AML-193 (cell line): ENCODE measurements around the gene CBARP.

ENCODE experiments used
- DNase-seq, 2 experiments: peaks; one replicate each; lab custom pipeline; 2025; lab: John Stamatoyannopoulos, UW

The CBARP gene

DNA sequence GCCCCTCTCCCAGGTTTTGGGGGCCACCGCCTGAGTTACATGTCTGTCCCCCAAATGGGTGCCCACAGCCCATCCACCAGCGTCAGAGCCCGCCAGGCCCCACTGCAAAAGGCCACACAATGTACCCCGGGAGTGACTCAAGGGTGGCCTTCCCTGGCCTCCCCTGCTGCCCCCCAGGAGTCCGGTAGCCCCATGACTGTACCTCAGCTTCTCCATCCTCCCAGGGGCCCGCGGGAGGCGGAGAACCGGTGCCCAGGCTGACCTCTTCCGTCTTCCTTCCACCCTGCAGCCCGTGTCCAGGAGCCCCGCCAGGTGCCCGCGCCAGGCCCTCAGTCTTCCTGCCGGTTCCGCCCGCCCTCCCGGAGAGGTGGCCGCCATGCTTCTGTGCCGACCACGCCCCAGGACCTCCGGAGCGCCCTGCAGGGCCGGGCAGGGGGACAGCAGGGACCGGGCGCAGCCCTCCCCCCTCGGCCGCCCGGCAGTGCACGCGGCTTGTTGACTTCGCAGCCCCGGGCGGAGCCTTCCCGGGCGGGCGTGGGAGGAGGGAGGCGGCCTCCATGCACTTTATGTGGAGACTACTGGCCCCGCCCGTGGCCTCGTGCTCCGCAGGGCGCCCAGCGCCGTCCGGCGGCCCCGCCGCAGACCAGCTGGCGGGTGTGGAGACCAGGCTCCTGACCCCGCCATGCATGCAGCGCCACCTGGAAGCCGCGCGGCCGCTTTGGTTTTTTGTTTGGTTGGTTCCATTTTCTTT lies 10.3 kb downstream of the CBARP start:
- no peak for DNase-seq

DNA sequence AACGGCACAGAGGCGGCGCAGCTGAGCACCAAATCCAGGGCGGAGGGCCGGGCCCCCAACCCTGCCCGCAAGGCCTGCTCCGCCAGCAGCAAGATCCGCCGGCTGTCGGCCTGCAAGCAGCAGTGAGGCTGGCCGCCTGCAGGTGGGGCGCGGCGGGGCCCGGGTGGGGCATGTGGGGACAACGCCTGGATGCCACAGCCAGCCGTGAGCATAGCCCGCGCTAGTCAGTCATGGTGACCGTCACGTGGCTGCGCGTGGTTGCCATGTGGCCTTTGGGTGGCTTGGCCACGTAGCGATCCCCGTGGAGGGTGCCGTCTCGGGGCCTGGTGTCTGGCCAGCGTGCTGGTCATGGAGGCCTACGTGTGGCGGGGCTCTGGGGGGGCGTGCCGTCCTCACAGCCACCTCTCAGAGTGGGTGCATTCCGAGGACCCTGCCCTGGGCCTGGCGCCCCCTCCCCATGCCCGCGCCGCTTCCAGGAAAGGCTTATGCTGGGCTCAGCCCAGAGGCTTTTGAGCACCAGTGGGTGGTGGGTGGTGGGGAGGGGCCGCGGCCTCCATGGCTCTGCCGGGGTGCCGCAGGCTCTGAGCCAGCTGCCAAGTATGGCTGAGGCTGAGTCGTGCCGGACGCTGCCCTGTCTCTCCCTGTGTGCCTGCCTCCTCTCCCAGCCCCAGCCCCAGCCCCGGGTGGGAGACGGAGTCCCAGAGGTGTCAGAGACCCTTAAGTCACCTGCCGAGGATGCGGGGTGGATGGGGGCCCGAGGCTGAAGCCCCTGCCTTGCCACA lies 11.1 kb downstream of the CBARP start:
- DNase-seq, result no peak

DNA sequence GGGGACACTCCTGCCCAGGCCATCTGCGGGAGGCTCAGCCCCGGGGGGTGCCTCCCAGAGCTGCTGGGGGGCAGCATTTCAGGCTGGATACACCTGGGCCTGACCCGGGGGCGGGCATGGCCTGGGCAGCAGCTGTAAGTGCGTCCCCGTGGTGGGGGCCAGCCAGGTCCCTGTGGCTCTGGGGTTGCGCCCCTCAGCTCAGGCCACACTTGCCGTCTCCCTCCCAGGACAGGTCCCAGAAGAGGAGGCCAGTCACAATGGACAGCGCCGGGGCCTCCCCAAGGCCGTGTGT lies 11.6 kb downstream of the CBARP start:
- no peak for DNase-seq

DNA sequence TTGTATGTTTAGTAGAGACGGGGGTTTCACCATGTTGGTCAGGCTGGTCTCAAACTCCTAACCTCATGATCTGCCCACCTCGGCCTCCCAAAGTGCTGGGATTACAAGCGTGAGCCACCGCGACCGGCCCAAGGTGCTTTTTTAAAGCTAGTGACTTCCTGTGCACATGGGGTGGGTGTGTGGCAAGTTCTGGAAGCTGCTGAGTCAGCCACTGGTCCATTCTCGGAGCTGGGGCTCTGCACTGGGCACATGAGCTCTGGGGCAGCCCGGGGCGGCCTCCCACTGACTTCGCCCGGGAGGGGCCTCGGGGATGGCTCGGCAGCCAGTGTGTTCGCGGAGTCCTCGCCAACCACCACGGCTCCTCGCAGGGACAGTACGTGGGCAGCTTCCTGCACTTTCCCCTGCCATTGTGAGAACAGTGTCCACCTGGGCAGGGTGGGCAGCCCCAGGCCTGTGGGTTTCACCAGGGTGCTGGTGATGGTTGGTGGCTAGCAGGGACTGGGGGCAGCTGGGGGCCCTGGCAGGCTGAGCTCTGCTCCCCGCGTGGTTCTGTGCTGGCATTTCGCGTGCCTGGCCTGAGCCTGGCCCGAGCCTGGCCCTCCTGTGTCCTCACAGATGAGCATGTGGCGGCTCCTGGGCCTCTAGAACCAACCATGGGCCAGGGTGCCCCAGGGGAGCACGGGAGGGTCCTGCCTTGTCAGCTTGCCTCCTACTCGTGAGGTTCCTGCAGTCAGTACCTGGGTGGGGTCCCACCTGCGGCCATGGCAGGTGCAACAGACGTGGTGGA lies 12.2 kb downstream of the CBARP start:
- DNase-seq, result no peak

DNA sequence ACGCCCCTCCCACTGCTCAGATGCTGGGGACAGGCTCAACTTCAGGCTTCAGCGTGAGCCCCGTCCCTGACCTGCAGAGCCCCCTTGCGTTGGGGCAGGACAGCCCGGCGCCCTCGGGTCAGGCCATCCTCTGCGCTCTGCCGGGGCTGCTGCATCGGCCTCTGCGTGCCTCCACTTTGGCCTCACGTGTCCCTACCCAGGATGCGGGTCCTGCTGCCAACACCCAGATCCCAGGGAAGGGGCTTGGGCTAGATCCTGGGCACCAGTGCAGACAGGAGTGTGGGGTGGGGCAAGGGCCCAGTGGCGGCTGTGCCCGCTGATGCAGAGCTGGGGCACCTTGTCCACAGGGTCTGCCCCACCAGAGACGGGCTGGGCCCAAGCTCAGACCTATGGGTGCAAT lies 13.0 kb downstream of the CBARP start:
- no peak for DNase-seq

DNA sequence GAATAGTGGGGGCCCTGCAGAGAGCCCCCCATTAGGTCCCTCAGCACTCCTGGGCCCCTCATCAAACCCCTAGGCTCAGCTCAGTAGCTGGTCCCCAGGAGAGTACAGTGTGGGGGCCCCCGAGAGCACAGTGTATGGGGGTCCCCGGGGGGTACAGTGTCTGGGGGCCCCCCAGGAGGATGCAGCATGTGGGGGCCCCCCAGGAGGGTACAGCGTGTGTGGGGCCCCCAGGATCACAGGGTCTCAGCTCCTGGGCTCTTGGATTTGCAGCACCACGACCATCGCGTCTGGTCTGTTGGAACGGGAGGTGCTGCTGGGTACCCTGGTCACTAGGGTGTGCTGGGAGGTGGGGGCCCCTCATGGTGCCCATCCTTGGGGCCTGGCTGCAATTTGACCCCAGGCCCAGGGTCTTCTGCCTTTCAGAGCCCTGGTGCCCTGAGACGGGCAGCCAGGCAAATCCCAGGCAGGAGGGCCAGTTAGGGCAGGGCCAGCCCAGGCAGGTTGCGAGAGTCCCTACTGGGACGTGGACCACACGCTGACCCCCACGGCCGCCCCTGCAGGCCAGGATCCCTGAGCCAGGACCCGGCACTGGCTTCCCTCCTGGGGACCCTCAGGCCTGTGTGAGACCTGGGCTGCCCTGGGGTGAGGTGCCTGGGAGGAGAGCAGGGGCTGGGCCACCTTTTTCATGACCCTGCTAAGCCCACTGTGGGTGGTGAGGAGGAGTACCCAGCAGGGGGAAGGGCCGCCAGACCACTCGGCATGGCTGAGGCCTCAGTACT lies 13.6 kb downstream of the CBARP start:
- DNase-seq, result no peak

DNA sequence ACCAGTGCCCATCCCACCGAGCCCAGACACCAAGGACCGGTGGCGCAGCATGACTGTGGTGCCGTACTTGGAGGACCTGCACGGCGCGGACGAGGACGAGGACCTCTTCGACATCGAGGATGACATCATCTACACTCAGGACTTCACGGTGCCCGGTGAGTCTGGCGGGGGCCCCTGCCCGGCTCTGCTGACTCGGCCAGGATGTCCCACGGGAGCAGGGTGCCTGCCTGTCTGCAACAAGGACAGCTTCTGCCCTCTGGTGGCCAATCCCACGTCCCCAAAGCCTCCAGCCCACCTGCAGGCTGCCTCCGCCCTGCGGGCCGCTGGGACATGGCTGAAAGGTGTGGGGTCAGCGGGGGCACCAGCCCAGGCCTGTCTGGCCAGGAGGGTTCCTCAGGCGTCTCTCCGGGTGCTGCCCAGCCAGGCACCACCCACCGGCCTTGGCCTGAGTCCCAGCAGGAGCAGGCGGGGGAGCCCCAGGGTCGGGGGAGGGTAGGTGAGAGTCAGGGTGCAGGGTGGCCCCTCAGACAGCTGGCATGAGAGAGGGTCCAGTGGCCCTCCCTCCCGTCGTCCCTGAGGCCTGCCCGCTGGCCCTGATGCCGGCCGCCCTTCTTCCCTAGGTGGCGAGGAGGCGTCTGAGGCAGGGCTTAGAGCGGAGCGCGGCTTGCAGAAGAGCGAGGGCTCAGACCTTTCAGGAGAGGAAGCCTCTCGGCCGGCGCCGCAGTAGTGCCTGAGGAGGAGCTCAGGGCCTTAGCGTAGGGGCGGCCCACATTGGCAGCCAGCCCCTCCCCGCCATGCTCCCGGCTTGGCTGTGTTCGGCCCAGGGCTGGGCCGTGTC lies 14.6 kb downstream of the CBARP start:
- DNase-seq, result no peak

DNA sequence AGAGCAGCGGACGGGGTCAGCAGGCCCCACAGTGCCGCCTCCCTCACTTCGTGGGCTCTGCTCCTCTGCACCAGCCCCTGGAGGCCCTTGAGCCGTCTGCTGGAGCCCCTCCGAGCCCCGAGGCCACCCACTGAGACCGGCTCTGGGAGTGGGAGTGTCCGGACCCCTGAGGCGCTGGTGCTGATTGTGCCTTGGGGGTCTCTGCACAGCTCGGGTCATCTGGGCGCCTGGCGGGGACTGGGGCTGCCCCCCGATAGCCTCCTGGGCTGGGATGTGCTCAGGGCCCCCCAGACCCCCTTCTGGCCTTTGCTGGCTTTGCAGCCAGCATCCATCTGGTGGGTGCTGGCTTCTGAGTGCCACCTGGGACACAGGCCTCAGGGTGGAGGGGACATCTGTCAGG lies 15.4 kb downstream of the CBARP start:
- no peak for DNase-seq

DNA sequence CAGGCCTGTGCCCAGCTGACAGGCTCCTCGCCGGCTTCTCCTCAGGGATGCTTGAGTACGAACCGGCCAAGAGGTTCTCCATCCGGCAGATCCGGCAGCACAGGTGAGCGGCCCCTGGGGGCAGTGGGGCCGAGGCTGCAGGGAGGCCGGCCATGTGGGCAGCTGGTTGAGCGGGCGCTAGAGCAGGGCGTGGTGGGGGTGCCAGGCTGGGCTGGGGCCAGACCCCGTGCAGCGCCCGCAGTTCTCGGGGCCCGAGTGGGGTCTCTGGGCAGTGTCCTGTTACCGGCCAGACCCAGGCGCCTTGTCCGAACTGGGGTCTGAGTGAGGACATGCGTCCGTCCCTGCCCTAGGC lies 15.9 kb downstream of the CBARP start:
- DNase-seq, result no peak

DNA sequence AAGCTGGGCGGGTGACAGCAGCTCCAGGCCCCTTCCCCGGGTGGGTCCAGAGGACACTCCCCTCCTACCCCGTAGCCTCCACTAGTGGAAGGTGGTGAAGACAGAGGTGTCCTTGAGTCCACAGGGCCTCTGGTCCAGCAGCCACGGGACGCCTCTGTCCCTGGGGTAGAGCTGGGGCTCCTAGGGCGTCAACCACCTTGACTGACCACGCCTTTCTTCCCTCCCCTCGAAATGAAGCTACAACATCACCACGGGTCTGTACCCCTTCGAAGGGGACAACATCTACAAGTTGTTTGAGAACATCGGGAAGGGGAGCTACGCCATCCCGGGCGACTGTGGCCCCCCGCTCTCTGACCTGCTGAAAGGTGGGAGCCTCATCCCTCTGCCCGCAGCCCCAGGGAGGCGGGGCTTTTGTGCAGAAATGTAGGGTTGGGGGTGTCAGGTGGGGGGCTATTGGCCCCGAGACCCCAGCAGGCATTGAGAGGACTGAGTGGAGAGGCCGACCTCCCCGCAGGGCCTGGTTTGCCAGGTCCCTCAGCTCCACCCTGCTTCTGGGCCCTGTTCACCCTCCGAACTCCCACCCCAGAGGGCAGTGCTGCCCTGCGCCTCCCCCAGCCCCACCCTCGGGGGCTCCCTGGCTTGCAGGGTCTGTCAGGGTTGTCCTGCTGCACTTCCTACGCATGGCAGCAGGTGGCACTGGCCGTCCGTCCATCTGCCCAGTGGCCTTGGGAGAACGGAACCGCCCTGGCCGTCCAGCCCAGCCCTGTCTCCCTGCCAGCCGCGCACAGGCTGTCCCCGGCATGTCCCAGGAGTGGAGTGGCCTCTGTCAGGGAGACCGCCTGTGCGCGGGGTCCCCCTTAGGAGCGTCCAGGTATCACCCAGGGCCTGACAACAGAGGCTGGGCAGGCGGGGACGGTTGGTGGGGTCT lies 16.6 kb downstream of the CBARP start:
- no peak for DNase-seq

DNA sequence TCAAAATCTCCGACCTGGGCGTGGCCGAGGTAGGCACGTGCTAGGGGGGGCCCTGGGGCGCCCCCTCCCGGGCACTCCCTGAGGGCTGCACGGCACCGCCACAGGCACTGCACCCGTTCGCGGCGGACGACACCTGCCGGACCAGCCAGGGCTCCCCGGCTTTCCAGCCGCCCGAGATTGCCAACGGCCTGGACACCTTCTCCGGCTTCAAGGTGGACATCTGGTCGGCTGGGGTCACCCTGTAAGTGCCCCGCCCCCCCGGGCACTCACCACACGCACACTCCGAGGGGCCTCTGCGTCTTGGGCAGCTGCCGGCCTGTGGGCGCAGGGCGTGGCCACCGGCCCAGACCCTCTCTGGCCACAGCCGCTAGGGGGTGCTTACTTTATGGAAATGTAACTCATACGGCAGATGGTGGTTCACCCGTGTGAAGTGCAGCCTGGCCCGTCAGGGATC lies 17.3 kb downstream of the CBARP start:
- DNase-seq, result no peak

DNA sequence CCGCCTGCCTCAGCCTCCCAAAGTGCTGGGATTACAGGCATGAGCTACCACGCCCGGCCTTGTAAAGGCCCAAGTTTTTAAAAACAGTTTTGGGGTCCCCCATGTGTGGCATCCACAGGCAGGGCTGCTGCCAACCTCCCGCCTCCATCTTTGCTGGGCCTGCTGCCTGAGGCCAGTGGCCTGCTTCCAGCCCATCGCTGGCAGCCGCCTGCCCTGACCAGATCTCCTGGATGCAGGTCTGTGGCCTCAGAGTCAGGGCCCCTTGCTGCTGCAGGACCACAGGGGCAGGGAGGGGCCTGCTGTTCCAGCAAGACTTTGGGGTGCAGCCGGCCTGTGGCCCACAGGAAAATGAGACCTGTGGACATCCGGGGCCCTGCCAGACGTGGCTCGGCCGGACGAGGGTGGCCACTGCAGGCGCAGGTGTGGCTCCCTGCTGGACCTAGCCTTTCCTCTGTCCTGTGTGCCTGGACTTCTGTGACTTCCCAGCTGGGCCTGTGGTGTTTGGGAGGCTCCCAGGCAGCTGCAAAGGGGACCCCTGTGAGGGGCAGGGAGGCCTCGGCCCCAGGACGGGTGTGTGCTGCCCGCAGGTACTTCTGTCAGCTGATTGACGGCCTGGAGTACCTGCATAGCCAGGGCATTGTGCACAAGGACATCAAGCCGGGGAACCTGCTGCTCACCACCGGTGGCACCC lies 17.9 kb downstream of the CBARP start:
- DNase-seq, result no peak

DNA sequence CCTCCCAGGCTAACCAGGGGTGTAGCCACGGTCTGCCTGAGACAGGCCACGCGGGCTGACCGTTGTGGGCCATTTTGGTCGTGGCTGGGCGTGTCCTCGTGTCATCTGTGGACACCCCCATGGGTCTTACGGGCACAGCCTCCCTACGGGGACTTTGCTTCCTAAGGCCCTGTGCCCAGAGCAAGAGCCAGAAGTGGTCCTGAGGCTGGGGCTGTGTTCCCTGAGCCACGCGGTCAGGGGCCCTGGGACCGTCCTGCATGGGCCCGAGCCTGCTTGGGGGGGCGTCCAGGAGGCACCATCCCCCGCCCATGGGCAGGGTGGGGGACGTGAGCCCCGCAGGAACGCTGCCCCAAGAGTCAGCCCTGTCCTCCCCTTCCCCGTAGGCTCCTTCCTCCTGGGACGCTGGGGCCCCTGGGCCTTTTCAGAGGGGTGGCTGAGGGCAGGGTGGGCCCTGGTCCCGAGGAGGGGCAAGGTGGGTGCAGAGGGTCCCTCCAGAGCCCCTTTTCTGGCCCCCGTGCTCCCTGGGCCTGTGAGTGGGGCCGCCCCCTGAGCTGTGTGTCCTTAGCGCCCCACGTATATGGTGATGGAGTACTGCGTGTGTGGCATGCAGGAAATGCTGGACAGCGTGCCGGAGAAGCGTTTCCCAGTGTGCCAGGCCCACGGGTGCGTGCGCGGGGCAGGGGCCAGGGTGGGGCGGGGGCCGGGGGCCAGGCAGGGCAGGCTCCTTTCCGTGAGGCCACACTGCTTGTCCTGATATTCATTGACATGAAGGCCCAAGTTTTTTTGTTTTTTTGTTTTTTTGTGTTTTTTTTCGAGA lies 18.8 kb downstream of the CBARP start:
- no peak for DNase-seq

DNA sequence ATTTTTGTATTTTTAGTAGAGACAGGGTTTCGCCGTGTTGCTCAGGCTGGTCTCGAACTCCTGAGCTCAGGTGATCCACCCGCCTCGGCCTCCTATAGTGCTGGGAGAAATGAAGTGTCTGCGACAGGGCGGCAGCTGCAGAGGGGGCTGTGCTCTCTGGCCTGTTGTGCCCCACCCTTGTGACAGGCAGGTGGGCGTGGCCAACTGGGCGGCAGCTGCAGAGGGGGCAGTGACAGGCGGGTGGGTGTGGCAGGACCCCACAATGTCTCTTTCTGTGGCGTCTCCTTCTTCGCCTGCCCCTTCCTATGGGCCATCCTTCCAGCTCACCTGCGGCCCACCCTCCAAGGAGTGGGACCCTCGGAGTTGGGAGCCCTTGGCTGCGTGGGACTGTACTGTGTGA lies 20.4 kb downstream of the CBARP start:
- no peak for DNase-seq

DNA sequence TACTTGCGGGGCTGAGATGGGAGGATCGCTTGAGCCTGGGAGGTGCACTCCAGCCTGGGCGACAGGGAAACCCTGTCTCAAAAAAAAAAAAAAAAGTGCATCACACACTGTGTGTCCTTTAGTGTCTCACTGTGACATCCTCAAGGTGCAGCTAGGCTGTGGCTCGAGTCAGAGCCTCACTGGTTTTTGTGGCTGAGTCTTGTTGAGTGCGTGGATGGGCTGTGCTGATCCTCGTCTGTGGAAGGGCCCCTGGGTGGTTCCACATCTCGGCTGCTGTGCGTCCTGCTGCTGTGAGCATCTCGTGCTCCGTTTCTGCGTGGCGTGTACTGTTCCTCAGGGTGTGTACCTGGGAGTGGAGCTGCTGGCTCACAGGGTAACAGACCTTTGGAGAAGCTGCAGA lies 21.0 kb downstream of the CBARP start:
- DNase-seq, result no peak

DNA sequence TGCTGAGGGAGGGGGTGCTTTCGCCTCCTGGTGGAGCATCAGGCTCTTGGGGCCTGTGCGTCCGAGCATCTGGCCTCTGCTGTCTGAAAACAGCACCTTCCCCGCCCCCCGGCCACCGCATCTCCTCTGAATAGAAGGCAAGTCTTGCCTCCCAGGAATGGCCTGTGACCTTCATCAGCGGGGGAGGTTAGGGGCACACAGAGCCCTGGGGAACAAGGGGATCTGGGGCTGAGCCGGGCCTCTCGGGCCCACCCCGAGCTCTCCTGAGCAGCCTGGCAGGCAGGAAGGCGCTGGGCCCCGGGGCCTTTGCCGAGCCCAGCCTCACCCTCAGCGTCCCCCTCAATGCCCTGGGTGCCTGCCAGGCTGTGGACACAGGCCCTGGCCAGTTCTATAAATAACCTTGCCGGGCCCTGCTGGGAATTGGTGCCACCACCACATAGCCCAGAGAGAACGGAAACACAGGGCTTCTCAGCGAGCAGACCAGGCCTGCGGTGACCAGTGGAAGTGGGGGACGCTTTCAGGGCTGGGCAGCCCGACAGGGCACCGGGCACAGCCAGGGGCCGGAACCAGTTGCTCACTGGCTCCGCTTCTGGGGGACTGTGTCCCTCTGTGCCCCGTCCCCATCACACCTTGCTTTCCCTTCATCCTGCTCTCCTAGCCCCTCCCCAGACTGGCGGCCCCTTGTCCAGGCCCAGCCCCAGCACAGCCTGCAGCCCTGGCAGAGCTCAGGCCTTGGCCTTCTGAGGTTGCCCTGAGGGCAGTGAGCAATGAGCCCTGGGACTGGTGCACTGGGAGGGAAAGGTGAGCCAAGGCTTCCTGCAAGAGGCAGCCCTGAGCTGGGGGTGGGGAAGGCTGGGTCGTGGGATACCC lies 22.7 kb downstream of the CBARP start:
- DNase-seq, result no peak

DNA sequence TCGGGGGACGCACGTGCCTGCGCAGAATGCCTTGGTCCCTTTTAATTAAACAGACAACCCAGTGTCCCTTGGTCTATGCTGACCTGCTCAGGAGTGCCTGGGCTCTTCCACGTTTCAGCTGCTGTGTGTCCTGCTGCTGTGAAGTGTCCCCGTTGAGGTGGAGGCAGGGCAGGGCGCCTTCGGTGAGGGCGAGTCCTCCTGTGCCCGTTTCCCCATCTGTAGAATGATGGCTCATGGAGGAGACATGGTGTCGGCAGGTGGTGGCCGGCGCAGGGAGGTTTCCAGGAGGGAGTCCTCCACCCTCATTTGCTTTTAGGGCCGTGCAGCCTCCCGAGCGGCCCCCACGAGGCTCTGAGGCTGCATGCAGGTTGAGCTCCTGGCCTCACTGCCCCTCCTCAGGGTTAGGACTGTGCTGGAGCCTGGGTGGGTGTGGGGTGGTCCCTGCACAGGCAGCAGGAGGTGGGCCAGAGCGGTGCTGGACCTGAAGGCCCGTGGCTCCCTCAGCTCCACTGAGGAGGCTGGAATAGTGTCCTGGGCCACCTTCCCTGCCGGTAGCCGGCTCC lies 23.4 kb downstream of the CBARP start:
- DNase-seq, result no peak
